Large intestine (tissue), 3 donors: Measurements from ENCODE around the gene SRGAP3. TPM values are rescaled to one million over a fixed set of nuclear protein-coding genes. Genes with fewer than 3 reads are reported as not detected.

Experiments used
- DNase-seq, 2 donors: peaks; one replicate each; pipeline versions ENCODE4 v3.0.0 to v3.0.0-alpha.2; 2013
- H3K27ac ChIP-seq: one replicate; pipeline ENCODE4 v1.5.1; 2013; ENCODE audit warnings: low read length
- H3K27me3 ChIP-seq: 2 replicates; pipeline ENCODE4 v1.6.1; 2013; ENCODE audit warnings: low read length; ENCODE audit not compliant: control insufficient read depth, insufficient read depth
- H3K36me3 ChIP-seq: 2 replicates; pipeline ENCODE4 v1.6.1; 2013; ENCODE audit warnings: low read length; ENCODE audit not compliant: control insufficient read depth, insufficient read depth
- H3K4me1 ChIP-seq: one replicate; pipeline ENCODE4 v1.6.1; 2013; ENCODE audit warnings: low read length; ENCODE audit not compliant: control insufficient read depth, insufficient read depth
- H3K4me3 ChIP-seq: one replicate; pipeline ENCODE4 v1.5.1; 2013; ENCODE audit warnings: low read length
- H3K9me3 ChIP-seq: one replicate; pipeline ENCODE4 v1.6.1; 2013; ENCODE audit warnings: mild to moderate bottlenecking, low read depth, low read length, moderate library complexity; ENCODE audit not compliant: control insufficient read depth
- WGBS: methylation state at CpG from one replicate; pipeline ENCODE4 v1.1.5; 2013; ENCODE audit warnings: low lambda C conversion rate; ENCODE audit not compliant: insufficient coverage; 5-methylcytosine and 5-hydroxymethylcytosine counted together
- polyA plus RNA-seq: library from polyadenylated mRNA; unstranded; fragments of 120-200 nt; gene quantifications from one replicate; pipeline ENCODE4 v1.2.1, GENCODE V29; 2013

SRGAP3 gene
- polyA plus RNA-seq, 1 donor: 6.5 TPM

DNA sequence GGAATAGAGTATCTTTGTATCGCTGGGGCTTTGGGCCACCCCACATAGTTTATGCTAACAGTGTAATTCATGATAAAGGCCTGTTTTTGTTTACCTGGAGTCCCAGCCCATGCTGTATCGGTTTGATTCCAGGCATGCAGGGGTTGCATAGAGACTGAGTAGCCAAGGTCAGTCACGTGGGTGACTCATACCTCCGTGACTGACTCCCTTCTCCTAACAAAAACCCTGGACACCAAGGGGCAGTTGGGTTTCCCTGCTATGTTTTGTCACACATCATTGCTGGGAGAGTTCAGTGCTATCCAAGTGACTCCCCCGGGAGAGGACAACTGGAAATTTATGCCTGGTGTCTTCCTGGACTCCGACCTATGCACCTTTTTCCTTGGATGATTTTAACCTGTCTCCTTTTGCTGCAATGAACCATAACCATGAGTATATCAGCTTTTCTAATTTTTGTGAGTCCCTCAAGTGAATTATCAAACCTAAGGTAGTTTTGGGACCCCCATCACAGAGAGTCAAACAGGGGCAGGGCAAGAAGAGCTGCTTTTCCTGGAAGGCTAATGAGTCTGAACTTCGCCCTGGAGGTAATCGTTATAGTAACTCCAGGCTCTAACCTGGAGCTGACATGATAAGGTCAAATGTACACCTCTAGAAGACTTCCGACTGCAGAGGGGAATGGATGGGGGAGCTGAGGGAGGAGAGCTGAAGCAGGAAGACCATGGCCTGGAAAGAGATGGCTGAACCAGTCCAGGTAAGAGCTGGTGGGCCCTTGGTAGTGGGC lies 57.0 kb downstream of the SRGAP3 start:
- peak overlapping the region; percentile 50 for H3K27ac ChIP-seq
- peaks cover 8% of the 10 kb centered on the region for H3K4me1 ChIP-seq
- DNase-seq: peak; percentile 37 to 69
- WGBS: no CpG with 5 or more reads among the region's 9 CpGs
- no peaks in the 10 kb centered on the region for H3K9me3 ChIP-seq
- H3K36me3 ChIP-seq: no peaks in the 10 kb centered on the region
- H3K4me3 ChIP-seq: no peak overlapping the region
- H3K27me3 ChIP-seq: no peaks in the 10 kb centered on the region

DNA sequence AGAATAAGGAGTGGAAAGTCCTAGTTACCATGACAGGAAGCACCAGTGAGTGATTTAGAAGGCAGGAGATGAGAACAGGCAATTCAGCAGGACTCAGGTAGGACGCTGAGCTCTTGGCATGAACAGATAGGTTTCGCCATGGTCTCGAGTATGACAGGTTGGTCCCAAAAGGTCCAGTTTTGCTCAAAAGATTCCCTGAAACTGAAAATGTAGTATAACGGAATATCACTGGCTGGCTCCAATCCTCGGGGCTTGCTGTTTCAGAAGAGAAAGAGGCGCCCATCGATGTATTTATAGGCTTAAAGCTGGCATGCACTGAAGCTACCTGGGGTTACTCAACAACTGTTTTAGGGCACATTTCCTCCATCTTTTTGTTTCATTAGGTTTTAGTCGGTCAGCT lies 59.2 kb downstream of the SRGAP3 start:
- Histone ChIP-seq H3K4me1 (peaks cover 8% of the 10 kb centered on the region), H3K36me3 (no peaks in the 10 kb centered on the region), H3K9me3 (no peaks in the 10 kb centered on the region), H3K27ac (no peak overlapping the region), H3K4me3 (no peak overlapping the region), H3K27me3 (no peaks in the 10 kb centered on the region)
- WGBS: 88% methylated on average over 3 of the region's 8 CpGs
- no peak for DNase-seq

DNA sequence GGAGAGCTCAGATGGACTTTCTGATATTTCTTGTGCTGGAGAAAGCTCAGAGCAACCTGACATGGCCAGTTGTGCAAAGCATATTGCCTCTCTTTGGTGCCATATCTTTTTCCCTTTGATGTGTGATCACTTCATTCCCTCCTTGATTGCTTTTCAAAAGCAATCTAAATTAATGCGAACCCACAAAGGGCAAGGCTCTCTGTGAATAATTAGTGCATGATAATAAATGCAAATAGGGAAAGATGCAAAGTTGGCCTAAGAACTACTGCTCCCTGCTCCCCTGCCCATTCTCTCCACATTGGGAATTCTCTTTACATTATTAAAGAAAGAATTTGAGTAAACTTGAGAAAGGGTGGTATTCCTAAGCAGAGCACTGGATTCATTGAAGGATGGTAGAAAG lies 60.9 kb downstream of the SRGAP3 start:
- Histone ChIP-seq H3K9me3 (no peaks in the 10 kb centered on the region), H3K36me3 (no peaks in the 10 kb centered on the region), H3K27ac (no peak overlapping the region), H3K4me1 (peaks cover 8% of the 10 kb centered on the region), H3K4me3 (no peak overlapping the region), H3K27me3 (no peaks in the 10 kb centered on the region)
- no peak for DNase-seq
- no CpG with 5 or more reads among the region's 1 CpG for WGBS

DNA sequence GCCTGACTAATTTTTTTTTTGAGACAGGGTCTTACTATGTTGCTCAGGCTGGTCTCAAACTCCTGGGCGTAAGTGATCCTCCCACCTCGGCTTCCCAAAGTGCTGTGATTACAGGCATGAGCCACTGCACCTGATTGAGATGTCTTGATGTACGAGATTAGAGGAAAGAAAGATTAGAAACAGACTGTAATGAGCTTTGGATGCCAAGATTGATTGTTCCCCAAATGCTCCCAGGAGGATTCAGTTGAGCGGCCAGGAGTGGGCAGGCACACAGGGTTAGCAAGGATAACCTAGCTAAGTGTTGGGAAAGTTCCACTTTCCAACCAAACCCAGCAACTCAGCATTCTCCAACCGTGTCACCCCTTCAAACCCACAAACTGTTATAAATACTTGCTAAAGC lies 63.7 kb downstream of the SRGAP3 start:
- no peak overlapping the region for H3K4me3 ChIP-seq
- H3K27me3 ChIP-seq: no peaks in the 10 kb centered on the region
- no peaks in the 10 kb centered on the region for H3K36me3 ChIP-seq
- DNase-seq: no peak
- no peaks in the 10 kb centered on the region for H3K4me1 ChIP-seq
- no peaks in the 10 kb centered on the region for H3K9me3 ChIP-seq
- no peak overlapping the region for H3K27ac ChIP-seq
- 100% methylated on average over 1 of the region's 5 CpGs for WGBS

DNA sequence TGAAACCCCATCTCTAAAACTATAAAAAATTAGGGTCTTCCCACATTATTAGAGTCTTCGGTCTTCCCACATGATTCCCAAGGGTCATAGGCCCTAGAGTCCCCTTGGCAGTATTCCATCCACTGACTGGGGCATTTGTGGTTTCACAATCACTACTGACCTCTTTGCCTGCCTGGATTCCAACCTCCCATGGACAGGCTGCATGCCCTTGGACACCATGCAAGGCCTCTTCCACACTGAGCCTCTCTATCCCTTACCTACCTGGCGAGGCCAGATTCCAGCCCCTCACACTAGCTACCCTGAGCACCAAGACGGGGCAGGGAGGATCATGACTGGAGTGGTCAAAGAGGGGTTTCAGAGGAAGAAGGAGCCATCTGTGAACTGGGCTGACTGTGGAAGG lies 64.4 kb downstream of the SRGAP3 start:
- H3K4me3 ChIP-seq: no peak overlapping the region
- H3K4me1 ChIP-seq: no peaks in the 10 kb centered on the region
- H3K27ac ChIP-seq: no peak overlapping the region
- no peak for DNase-seq
- WGBS: no CpG with 5 or more reads among the region's 3 CpGs
- no peaks in the 10 kb centered on the region for H3K36me3 ChIP-seq
- no peaks in the 10 kb centered on the region for H3K27me3 ChIP-seq
- no peaks in the 10 kb centered on the region for H3K9me3 ChIP-seq

DNA sequence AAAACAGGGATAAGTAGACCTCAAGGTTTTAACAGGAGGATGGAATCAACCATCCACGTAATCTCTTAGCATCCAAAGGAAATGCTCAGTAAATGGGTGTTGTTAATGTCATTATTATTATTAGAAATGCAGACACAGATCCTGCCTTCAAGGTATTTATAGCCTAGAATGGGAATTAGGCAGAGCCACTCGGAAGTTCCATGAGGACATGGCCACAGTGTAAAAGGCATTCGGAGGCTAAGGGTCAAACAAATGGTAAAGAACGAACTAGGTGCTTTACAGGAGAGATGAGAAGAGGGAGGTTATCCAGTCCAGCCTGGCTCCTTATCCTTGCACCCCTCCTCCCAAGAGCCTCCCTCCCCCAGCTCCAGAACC lies 65.0 kb downstream of the SRGAP3 start:
- no CpG with 5 or more reads among the region's 4 CpGs for WGBS

DNA sequence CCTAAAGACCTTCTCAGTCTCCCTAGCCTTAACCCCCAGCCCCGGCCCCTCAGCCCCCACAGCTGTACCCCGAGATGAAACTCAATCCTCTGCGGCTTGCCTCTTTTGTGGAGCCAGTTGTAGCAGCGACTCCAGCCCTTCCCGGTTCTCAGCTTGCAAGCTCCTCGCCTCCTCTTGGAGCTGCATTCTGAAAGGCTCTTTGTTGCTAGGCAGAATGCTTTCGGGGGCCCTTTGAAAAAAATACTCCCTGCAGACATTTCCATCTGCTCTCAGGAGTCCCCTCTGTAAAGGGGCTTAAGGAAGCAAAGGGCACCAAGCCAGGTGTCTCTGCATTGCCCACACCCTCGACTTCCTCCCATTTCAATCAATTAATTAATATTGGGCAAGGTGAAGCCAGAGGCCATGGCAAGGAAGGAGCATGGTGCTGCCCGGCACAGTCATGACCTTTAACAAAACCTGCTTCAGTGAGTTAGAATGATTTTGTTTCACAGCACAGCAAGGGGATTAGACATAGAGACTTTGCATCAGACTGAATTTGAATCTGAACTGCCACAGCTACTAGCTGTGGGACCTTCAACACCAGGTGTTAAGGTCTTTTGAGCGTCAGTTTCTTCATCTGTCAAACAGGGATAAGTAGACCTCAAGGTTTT lies 65.5 kb downstream of the SRGAP3 start:
- H3K27ac ChIP-seq: no peak overlapping the region
- no CpG with 5 or more reads among the region's 10 CpGs for WGBS
- no peaks in the 10 kb centered on the region for H3K27me3 ChIP-seq
- no peak for DNase-seq
- H3K4me1 ChIP-seq: no peaks in the 10 kb centered on the region
- H3K36me3 ChIP-seq: no peaks in the 10 kb centered on the region
- no peaks in the 10 kb centered on the region for H3K9me3 ChIP-seq
- no peak overlapping the region for H3K4me3 ChIP-seq

More for the DNA sequence above, 65.0 kb downstream of the SRGAP3 start:
- Histone ChIP-seq H3K27me3 (no peaks in the 10 kb centered on the region), H3K4me1 (no peaks in the 10 kb centered on the region), H3K36me3 (no peaks in the 10 kb centered on the region), H3K4me3 (no peak overlapping the region), H3K27ac (no peak overlapping the region), H3K9me3 (no peaks in the 10 kb centered on the region)
- DNase-seq: no peak

DNA sequence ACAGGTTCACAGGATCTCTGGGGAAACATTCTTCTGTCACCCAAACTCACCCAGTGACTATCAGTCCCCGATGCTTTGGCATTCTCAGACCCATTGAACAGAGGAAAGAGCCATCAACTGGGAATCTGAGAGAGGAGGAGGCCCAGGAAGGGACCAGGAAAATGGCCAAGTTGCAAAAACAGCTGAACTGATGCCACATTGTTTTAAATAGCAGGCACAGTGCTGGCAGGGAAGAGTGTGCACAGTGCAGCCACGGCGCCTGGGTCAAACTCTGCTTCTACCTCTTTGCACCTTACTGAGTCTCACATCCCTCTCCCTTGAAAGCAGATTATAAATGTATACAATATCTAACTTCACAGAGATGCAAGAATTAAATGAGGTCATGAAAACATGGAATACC lies 66.4 kb downstream of the SRGAP3 start:
- no CpG with 5 or more reads among the region's 3 CpGs for WGBS
- Histone ChIP-seq H3K4me3 (no peak overlapping the region), H3K4me1 (no peaks in the 10 kb centered on the region), H3K27me3 (no peaks in the 10 kb centered on the region), H3K9me3 (no peaks in the 10 kb centered on the region), H3K27ac (no peak overlapping the region), H3K36me3 (no peaks in the 10 kb centered on the region)
- no peak for DNase-seq

DNA sequence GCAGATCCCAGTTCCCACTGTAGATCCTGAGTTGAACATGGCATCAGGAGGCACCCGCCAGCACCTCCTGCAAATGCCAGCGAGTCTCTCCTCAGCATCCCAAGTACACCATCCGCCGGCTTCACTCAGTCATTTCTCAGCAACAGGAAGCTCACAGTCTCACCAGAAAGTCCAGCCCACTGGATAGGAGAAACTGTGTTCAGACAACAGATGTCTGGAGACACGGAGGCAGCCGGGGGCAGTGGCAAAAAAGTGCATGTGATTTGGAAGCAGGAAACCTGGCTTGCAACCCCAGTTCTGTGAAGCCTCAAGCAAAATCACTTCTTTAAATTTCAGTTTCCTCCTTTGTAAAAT lies 68.7 kb downstream of the SRGAP3 start:
- Histone ChIP-seq H3K27me3 (no peaks in the 10 kb centered on the region), H3K4me3 (no peak overlapping the region), H3K36me3 (no peaks in the 10 kb centered on the region), H3K27ac (no peak overlapping the region), H3K4me1 (no peaks in the 10 kb centered on the region), H3K9me3 (no peaks in the 10 kb centered on the region)
- no peak for DNase-seq
- WGBS: no CpG with 5 or more reads among the region's 6 CpGs

DNA sequence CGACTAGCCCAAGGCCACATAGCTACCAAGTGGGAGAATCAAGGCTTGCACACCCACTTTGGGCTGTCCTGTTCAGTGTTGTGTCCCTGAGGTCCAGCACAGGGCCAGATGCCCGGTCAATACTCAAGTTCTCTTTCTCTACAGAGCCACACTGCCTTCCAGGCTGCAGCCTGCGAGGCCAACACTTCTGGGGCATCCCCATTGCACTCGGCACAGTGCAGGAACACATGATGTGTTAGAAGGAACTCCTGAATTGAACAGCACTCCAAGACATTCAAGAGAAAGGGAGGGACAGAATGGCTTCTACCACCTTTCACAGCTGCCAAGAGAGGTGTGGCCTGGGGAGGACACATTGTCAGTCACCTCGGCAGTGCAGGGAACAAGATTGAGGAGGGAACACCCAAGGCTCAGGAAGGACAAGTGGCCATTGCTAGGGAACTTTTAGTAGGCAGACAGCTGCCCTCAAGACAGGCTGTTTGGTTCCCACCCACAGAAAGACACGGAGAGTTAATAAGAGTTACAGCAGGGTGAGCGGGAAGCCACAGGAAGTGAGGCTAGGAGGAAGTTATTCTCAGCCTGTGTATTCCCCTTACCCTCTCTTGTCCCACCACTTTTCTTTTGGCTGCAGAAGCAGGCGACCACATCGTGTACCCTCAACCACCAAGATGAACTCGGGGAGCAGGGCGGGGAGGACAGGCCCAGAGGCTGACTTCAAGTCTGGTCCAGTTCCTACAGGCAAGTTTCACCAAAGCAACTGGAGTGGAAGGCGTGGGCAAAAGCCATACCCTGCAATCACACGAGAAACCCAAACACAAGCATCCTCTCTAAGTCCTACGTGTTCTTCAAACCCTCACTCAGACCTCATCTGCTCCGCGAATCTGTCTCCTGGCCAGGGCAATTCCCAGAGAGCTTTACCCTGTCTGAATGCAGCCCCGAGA lies 69.4 kb downstream of the SRGAP3 start:
- no peaks in the 10 kb centered on the region for H3K9me3 ChIP-seq
- no CpG with 5 or more reads among the region's 17 CpGs for WGBS
- H3K27me3 ChIP-seq: no peaks in the 10 kb centered on the region
- no peak overlapping the region for H3K4me3 ChIP-seq
- H3K36me3 ChIP-seq: no peaks in the 10 kb centered on the region
- DNase-seq: no peak
- H3K27ac ChIP-seq: no peak overlapping the region
- H3K4me1 ChIP-seq: no peaks in the 10 kb centered on the region
